H9 (cell line): Measurements from ENCODE around the gene ATG14. TPM values are rescaled to one million over a fixed set of nuclear protein-coding genes. Genes with fewer than 3 reads are reported as not detected.
A peak's percentile ranks its signal among the peaks of the same experiment; 100 is the strongest.

ENCODE experiments used
- DNase-seq: peaks from one replicate; pipeline ENCODE4 v3.0.0-alpha.2; 2017
- H2AFZ ChIP-seq: one replicate; pipeline ENCODE4 v1.6.1; 2013; ENCODE audit warnings: mild to moderate bottlenecking, low read length, control low read depth, moderate library complexity
- H2AK5ac ChIP-seq: 2 replicates; pipeline ENCODE4 v1.6.1; 2013; ENCODE audit warnings: low read length, control low read depth, mixed read lengths; ENCODE audit not compliant: insufficient read length
- H2BK120ac ChIP-seq: one replicate; pipeline ENCODE4 v1.6.1; 2013; ENCODE audit warnings: low read depth, mild to moderate bottlenecking, low read length, control low read depth, inconsistent platforms; ENCODE audit not compliant: poor library complexity, severe bottlenecking
- H2BK12ac ChIP-seq: 2 replicates; pipeline ENCODE4 v1.6.1; 2013; ENCODE audit warnings: low read length, control low read depth, mixed read lengths, low read depth; ENCODE audit not compliant: insufficient read length
- H2BK15ac ChIP-seq: 2 replicates; pipeline ENCODE4 v1.6.1; 2013; ENCODE audit warnings: low read depth, low read length, control low read depth
- H2BK20ac ChIP-seq: one replicate; pipeline ENCODE4 v1.6.1; 2013; ENCODE audit warnings: low read depth, mild to moderate bottlenecking, low read length, control low read depth, inconsistent platforms; ENCODE audit not compliant: poor library complexity, severe bottlenecking
- H2BK5ac ChIP-seq: 2 replicates; pipeline ENCODE4 v1.6.1; 2013; ENCODE audit warnings: low read length, control low read depth, mixed read lengths; ENCODE audit not compliant: insufficient read length
- H3K14ac ChIP-seq: 2 replicates; pipeline ENCODE4 v1.6.1; 2013; ENCODE audit warnings: low read length, control low read depth; ENCODE audit not compliant: insufficient read depth
- H3K18ac ChIP-seq: 2 replicates; pipeline ENCODE4 v1.6.1; 2013; ENCODE audit warnings: low read depth, mild to moderate bottlenecking, mixed read lengths, low read length, control low read depth; ENCODE audit not compliant: insufficient read length
- H3K23ac ChIP-seq: 2 replicates; pipeline ENCODE4 v1.6.1; 2013; ENCODE audit warnings: low read length, control low read depth, mixed read lengths, low read depth; ENCODE audit not compliant: insufficient read length
- H3K23me2 ChIP-seq: 2 replicates; pipeline ENCODE4 v1.6.1; 2013; ENCODE audit warnings: low read depth, mild to moderate bottlenecking, mixed read lengths, low read length, control low read depth; ENCODE audit not compliant: insufficient read length, poor library complexity, severe bottlenecking
- H3K27ac ChIP-seq: 2 replicates; pipeline ENCODE4 v1.5.1; 2013; ENCODE audit warnings: low read length, control low read depth, mixed read lengths, low read depth; ENCODE audit not compliant: insufficient read length
- H3K27me3 ChIP-seq: 2 replicates; pipeline ENCODE4 v1.6.1; 2013; ENCODE audit warnings: low read length, control low read depth, inconsistent platforms; ENCODE audit not compliant: insufficient read depth
- H3K4ac ChIP-seq: 2 replicates; pipeline ENCODE4 v1.6.1; 2013; ENCODE audit warnings: low read depth, mild to moderate bottlenecking, control low read depth, inconsistent platforms, low read length, moderate library complexity
- H3K4me1 ChIP-seq: 2 replicates; pipeline ENCODE4 v1.6.1; 2013; ENCODE audit warnings: low read length, control low read depth, inconsistent platforms; ENCODE audit not compliant: insufficient read depth
- H3K4me2 ChIP-seq: 2 replicates; pipeline ENCODE4 v1.6.1; 2013; ENCODE audit warnings: low read length, control low read depth, mixed read lengths; ENCODE audit not compliant: insufficient read length, insufficient read depth
- H3K56ac ChIP-seq: 2 replicates; pipeline ENCODE4 v1.6.1; 2013; ENCODE audit warnings: low read depth, mild to moderate bottlenecking, mixed read lengths, low read length, control low read depth; ENCODE audit not compliant: insufficient read length
- H3K79me1 ChIP-seq: 2 replicates; pipeline ENCODE4 v1.6.1; 2013; ENCODE audit warnings: low read depth, mild to moderate bottlenecking, moderate library complexity, low read length, control low read depth, inconsistent platforms; ENCODE audit not compliant: insufficient read depth, poor library complexity, severe bottlenecking
- H3K79me2 ChIP-seq: 2 replicates; pipeline ENCODE4 v1.6.1; 2013; ENCODE audit warnings: low read length, control low read depth, inconsistent platforms; ENCODE audit not compliant: insufficient read depth
- H3K9ac ChIP-seq: 2 replicates; pipeline ENCODE4 v1.6.1; 2013; ENCODE audit warnings: low read length, control low read depth, mixed read lengths; ENCODE audit not compliant: insufficient read length; ENCODE audit errors: extremely low read depth
- H3K9me3 ChIP-seq: one replicate; pipeline ENCODE4 v1.6.1; 2013; ENCODE audit warnings: low read depth, low read length, inconsistent platforms; ENCODE audit not compliant: control insufficient read depth
- H3T11ph ChIP-seq: one replicate; pipeline ENCODE4 v1.6.1; 2013; ENCODE audit warnings: mild to moderate bottlenecking, low read length, control low read depth, inconsistent platforms
- H4K20me1 ChIP-seq: one replicate; pipeline ENCODE4 v1.6.1; 2013; ENCODE audit not compliant: control insufficient read depth, insufficient read length, insufficient read depth
- H4K5ac ChIP-seq: 2 replicates; pipeline ENCODE4 v1.6.1; 2013; ENCODE audit warnings: low read depth, mild to moderate bottlenecking, mixed read lengths, low read length, control low read depth; ENCODE audit not compliant: insufficient read length
- H4K8ac ChIP-seq: replicated peaks from 2 replicates; pipeline ENCODE4 v1.6.1; 2013; ENCODE audit warnings: low read length, control low read depth, mixed read lengths, low read depth; ENCODE audit not compliant: insufficient read length
- H4K91ac ChIP-seq: 2 replicates; pipeline ENCODE4 v1.6.1; 2013; ENCODE audit warnings: low read depth, mild to moderate bottlenecking, moderate library complexity, mixed read lengths, low read length, control low read depth; ENCODE audit not compliant: insufficient read length
- H3K27ac Mint-ChIP-seq, 3 experiments: 2 replicates in 2 of 3; 3 replicates in 1 of 3; pipeline ENCODE4 v1.8.0; 2020 to 2021; ENCODE audit warnings: mixed read lengths in 3 of 3, mild to moderate bottlenecking in 1 of 3, moderate library complexity in 1 of 3
- H3K27me3 Mint-ChIP-seq: 2 replicates; pipeline ENCODE4 v1.8.0; 2021; ENCODE audit warnings: low read depth, mild to moderate bottlenecking, moderate library complexity, mixed read lengths
- H3K36me3 Mint-ChIP-seq, 3 experiments: 2 replicates in 2 of 3; 3 replicates in 1 of 3; pipeline ENCODE4 v1.8.0; 2020 to 2021; ENCODE audit warnings: low read depth in 3 of 3, mixed read lengths in 3 of 3; ENCODE audit not compliant: insufficient read depth in 1 of 3
- H3K4me1 Mint-ChIP-seq, 2 experiments: 2 replicates each; pipeline ENCODE4 v1.8.0; 2020; ENCODE audit warnings: mixed read lengths in 2 of 2
- H3K4me3 Mint-ChIP-seq, 2 experiments: 2 replicates in 1 of 2; 3 replicates in 1 of 2; pipeline ENCODE4 v1.8.0; 2020 to 2021; ENCODE audit warnings: mild to moderate bottlenecking in 2 of 2, mixed read lengths in 2 of 2, moderate library complexity in 1 of 2
- H3K9me3 Mint-ChIP-seq, 2 experiments: 2 replicates in 1 of 2; 3 replicates in 1 of 2; pipeline ENCODE4 v1.8.0; 2020; ENCODE audit warnings: mild to moderate bottlenecking in 2 of 2, mixed read lengths in 2 of 2, moderate library complexity in 1 of 2
- CTCF ChIP-seq: fragments of 200-600 bp; sonication (generic); conservative IDR thresholded peaks from 3 replicates; pipeline ENCODE4 v1.8.0; 2021; ENCODE audit warnings: antibody characterized with exemption, mild to moderate bottlenecking
- WGBS: extraction: QIAGEN DNeasy Blood & Tissue Kit; methylation state at CpG from one replicate; pipeline ENCODE4 v1.1.7; 2013; ENCODE audit warnings: missing lambda C conversion rate, low lambda C conversion rate, mixed read lengths; ENCODE audit not compliant: insufficient read length; ENCODE audit errors: extremely low coverage; 5-methylcytosine and 5-hydroxymethylcytosine counted together
- total RNA-seq: library from RNA; stranded (reverse); gene quantifications from 2 replicates; pipeline ENCODE4 v1.2.1, GENCODE V29; 2021

ATG14 gene
- total RNA-seq, 1 experiment from 2014 or later: 13.6 TPM

- no peaks in the 10 kb centered on the region for H3K23me2 ChIP-seq
- no peak overlapping the region for H3T11ph ChIP-seq
- DNase-seq: no peak
- peaks cover 6% of the 10 kb centered on the region for H3K79me1 ChIP-seq
- WGBS: no CpG with 5 or more reads among the region's 2 CpGs
- H3K4me3 Mint-ChIP-seq: no peak overlapping the region
- H3K9ac ChIP-seq: no peak overlapping the region
- no peak overlapping the region for H3K27ac ChIP-seq
- H2AFZ ChIP-seq: no peak overlapping the region
- H3K14ac ChIP-seq: no peak overlapping the region
- no peaks in the 10 kb centered on the region; the same call in 1 of the 2 replicates for H3K27me3 Mint-ChIP-seq
- H2BK5ac ChIP-seq: no peak overlapping the region
- peak overlapping the region in 1 of 3 experiments; percentile 42; a peak in 1 of 7 replicates for H3K27ac Mint-ChIP-seq
- no peaks in the 10 kb centered on the region for H3K9me3 Mint-ChIP-seq
- no peak overlapping the region for H2BK15ac ChIP-seq
- no peaks in the 10 kb centered on the region for H3K79me2 ChIP-seq
- no peaks in the 10 kb centered on the region for H3K9me3 ChIP-seq
- no peaks in the 10 kb centered on the region for H3K27me3 ChIP-seq
- H3K4me1 ChIP-seq: peaks cover 3% of the 10 kb centered on the region; the same call in 1 of the 2 replicates
- no peak overlapping the region for H3K23ac ChIP-seq
- no peak overlapping the region for H2BK12ac ChIP-seq
- H4K91ac ChIP-seq: no peak overlapping the region
- H4K20me1 ChIP-seq: no peaks in the 10 kb centered on the region
- H2BK20ac ChIP-seq: no peak overlapping the region
- no peak overlapping the region for H3K56ac ChIP-seq
- no peak overlapping the region for H2AK5ac ChIP-seq
- H3K4ac ChIP-seq: no peak overlapping the region
- H4K5ac ChIP-seq: no peak overlapping the region
- peaks cover 15 to 19% of the 10 kb centered on the region in 2 experiments for H3K4me1 Mint-ChIP-seq
- no peak overlapping the region for H3K4me2 ChIP-seq
- H3K18ac ChIP-seq: no peak overlapping the region
- no peak overlapping the region for H4K8ac ChIP-seq
- H2BK120ac ChIP-seq: no peak overlapping the region
- TF ChIP-seq CTCF: no peak
- no peaks in the 10 kb centered on the region; a peak in 1 of 7 replicates for H3K36me3 Mint-ChIP-seq
These were observed 71.9 kb downstream of the ATG14 start for GRCh38 chr14:55339770-55340169.
